HG02763 (cell line): ENCODE results near the gene MYL12B.
A peak's percentile ranks its signal among the peaks of the same experiment; 100 is the strongest.
"Not testable (repeated sequence)": the region's sequence is repeated elsewhere in the genome, so short reads cannot be mapped to it uniquely, and the experiment has no call there.

Source experiments
- ATAC-seq: cut with Tn5 transposase; IDR thresholded peaks from one replicate; pipeline ENCODE4 v1.9.1; 2021; ENCODE audit warnings: mild to moderate bottlenecking, moderate library complexity; ENCODE audit not compliant: unreplicated experiment

The MYL12B gene

DNA sequence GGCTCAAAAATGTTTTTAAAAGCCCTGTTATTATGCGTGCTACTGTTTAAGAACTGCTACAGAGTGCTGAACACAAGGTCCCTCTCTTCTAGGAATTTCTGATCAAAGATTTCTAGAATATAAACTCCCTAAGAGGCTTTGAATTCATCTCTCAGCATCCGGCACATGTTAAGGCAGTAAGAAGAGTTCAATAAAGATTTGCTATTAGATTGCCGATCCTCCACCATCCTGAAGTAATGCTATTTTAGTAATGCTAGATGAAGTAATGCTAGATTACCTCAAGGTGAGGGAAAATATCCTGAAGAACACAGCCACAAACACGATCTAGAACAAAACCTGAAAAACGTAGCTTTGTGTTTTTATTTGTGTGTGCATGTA, 949 bp upstream of the MYL12B start:
- ATAC-seq: no peak

DNA sequence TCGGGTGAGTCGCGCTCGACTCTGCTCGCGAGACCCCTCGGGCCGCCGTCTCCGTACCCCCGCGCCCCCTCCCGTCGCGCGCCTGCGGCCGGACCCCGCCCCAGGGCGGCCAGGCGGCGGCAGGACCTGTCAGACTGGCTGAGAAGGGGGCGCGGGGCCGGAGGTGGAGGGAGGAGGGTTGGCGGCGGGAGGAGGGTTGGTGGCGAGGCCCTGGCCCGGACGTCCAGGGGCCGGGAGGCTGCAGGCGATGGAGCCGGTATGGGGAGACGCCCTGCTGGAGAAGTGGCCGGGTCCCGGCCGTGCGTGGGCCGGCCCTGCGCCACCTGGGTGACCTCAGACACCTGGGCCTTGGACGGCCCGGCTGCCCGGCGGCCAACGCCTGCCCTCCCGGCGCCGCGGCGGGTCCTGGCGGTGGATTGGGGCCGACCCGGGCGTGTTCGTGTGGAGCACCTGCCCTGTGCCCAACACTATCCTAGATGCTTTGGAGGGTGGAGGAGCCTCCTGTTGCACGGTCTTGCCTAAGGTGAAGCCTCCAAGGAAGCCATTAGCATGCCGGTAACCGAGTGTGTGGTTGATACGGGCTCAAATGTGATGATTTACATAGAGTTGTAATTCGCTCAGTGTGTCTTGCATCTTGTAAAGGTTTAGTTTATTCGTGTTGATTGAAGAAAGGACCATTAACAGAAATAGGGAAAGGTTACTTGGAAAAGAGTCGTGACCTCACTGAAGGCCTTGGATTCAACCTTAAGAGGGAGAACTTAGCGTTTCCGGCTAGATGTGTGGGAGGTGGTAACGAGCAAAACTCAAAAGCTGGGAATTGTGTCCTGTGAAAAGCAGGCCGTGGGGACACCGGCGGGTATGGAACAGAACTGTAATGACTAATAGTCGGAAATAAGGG, 550 bp downstream of the MYL12B start:
- peak; percentile 31 for ATAC-seq

DNA sequence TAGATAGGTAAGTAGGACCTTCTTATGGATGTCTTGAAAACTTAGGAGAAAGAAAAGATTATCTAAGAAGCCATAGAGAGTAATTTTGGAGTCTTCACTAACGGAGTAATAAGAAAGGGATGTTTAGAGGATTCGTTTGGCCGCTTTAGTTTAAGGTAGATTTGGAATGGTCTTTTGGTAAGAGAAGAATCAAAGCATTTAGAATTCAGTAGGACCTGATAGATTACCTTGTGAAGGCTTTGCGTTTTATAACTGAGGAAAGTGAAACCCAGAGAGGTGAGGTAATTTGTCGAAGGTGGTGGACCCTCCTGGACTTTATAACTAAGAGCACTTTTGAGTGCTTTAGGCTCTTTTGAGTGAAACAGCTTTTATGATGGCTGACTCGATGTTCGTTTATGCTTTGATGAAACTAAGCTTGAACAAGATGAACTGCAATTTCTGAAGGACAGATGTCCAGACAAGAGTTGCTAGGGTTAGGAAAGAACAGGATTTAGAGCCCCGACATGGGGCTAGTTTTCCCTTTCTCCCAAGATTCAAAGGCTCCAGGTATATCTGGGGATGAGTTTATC, 1.3 kb downstream of the MYL12B start:
- no peak for ATAC-seq

DNA sequence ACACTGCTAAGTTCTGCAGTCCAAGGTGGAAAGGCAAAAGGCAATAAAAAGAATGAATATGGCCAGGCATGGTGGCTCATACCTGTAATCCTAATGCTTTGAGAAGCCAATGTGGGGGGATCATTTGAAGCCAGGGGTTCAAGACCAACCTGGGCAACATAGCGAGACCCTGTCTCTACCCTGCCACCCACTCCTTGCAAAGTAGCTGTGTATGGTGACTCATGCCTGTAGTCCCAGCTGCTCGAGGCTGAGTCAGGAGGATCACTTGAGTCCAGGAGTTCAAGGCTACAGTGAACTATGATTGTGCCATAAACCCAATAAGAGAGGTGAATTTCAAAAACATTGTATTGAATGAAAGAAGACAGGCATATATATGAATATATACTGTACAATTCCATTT, 2.4 kb downstream of the MYL12B start:
- no peak for ATAC-seq

DNA sequence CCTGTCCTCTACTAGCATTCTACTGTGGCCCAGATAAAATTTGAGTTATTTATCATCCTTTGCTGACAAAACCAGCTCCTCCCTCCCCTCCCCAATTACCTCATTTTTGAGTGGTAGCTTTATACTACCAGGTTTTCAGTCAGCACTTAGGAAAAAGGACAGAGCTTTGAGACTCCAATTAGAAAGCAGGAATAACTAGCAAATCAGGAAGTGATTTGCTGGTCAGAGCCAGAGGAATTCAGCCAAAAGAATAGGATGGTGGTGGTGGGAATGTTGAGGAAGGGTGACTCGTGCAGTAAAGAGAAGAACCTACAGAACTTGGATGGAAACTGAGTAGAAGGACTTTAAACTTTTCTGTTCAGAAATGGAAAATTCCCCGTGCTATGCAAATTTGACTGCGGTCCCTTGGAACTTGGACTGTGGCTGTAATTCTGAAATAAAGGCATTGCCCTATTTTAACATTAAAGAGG, 3.7 kb downstream of the MYL12B start:
- no peak for ATAC-seq

DNA sequence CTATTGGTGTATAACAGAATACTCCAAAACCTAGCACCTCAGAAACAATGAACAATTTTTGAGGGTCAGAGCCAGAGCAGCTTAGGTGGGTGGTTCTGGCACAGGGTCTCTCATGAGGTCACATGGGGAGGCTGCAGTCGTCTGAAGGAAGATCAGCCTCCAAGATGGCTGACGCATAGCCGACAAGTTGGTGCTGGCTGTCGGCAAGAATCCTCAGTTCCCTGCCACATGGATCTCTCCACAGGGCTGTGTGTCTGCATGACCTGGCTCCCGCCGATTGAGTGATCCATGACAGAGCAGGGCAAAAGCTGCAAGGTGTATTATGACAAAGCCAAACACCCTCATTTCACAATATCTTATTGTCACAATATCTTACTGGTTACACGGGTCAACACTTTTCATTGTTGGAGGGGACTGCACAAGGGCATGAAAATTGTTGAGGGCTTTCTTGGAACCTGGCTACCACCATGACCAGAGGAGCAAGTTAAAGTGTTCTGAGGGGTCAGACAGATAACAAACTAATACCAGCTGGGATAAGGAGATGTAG, 4.2 kb downstream of the MYL12B start:
- ATAC-seq: no peak

DNA sequence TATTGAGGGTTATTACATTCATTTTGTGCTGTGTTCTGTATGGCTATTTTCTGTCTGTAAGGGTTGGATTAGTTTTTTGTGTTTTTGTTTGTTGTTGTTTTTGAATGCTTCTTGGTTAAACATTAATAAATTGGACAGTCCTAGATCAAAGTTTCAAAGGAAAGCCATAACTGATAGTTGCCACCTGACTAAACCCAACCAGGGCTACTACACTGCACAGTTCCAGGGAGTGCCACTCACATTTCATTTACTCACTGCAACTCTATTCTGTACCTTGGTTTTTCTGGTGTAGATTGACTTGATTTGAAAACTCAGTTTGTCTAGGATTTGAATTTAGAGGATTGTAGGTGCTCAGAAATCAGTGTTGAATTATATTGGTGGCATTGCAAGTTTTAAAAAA, 6.4 kb downstream of the MYL12B start:
- no peak for ATAC-seq

DNA sequence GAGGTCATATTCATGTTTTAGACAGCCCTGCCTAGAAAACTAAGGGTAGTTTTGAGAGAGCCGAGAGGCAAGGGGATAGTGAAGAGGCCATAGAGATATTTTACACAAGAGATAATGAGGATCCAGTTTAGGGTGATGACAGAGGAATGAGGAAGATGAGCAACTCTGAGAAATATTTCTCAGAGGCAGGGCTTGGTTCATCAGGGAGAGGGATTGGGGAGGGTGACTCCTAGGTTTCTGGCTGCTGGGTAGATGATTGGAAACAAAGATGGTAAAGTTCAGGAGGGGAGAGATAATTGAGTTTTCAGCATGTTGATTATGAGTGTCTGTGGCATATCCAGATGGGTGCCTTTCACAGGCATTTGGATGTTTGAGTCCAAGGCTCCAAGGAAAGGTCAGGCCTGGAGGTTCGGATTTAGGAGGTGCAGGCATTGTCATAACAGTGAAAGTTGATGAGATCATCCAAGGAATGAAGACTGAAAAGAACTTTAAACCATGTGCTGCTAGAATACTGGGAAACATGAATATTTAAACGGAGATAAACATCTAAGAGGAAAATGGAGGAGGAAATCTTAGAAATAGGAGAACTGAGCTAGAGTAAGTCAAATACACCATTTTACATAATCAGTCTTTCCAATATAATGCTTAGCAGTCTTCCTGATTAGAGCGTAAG, 7.4 kb downstream of the MYL12B start:
- ATAC-seq: no peak

DNA sequence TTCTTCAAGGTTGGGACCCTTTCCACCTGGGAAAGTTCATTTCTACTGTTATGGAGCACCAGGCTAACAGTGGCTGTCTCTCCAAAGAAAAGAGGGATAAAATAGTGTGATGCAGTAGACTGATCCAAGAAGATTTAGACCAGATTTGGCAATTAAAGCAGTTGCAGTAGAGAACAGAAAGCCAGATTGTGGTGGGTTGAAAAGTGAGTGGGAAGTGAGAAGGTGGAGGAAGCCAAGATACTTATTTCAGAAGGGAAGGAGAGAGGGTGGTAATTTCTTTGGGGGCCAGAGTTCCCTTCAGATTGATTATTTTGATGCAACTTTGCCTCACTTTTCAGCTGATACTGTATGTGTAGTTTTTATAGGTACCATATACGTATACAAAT, 8.0 kb downstream of the MYL12B start:
- ATAC-seq: no peak

DNA sequence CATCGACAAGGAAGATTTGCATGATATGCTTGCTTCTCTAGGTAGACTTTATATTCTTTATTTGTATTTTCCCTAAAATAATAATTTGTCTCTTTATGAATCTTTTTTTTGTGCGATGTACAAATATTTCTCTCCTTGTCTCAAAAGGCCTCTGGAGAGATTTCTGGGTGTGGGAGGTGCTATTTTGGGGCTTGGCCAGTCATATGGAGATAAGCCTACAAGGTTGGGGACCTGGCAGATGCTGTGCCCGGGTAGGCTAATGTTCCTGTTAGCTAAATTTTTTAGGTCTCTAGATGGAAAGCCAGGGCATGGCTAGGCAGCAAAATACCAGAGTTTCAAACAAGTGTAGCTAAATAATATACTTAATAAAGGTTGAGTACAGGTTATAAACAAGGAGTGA, 11.1 kb downstream of the MYL12B start:
- ATAC-seq: no peak

DNA sequence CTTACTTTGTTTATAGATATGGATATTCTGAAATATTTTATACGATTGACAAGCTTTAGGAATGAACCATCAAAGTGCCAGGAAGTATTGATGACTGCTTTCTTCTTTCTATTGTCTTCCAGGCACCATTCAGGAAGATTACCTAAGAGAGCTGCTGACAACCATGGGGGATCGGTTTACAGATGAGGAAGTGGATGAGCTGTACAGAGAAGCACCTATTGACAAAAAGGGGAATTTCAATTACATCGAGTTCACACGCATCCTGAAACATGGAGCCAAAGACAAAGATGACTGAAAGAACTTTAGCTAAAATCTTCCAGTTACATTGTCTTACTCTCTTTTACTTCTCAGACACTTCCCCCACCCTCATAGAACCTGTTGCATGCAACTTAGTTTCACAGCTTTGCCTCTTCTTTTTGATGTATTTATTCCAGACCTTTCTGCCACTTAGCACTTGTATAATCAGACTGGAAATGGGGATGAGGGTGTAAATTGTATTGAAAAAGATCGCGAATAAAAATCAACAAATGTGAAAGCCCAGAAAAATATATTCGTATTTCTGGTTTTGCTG, 15.8 kb downstream of the MYL12B start:
- ATAC-seq: not testable (repeated sequence)

DNA sequence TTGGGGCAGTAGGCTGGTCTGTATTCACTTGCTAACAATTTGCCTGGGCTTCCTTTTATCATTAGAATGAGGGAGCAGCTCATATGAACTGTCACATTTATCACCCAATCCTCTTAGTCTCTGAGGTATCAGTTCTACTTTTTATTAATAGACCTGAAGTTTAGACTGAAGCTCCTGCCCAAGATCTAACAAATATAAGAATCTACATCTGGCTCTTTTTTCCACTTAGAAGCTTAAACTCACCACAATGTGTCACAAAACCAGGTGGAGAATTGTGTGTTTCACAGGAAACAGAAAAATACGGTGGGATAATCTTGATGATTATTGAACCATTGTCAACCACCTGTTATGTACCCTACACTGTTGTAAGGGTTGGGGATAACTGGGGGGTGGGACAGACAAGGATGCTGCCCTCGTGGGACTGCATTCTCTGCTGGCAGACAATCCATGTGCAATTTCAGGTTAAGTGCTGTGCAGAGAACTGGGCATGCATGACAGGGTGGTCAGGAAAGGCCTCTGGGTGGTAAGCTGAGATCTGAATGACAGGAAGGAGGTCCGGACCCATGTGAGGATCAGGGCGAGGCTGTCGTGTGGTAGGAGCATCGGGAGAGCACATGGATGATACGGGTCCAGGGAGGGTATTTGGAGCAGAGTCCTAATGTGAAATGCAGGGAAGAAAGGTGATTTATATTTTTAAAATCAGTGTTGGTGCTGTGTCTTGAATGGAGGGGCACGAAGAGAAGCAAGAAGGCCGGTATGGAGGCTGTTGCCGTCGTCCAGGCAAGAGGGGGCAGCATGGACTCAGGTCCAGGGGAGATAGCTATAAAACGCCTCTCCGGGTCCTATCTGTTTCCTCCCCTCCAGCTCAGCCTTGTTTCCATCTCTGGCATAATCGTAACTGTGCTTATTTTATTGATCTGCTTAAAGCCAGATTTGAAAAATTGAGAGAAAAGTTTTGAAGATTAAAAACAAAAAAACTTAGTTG, 17.6 kb downstream of the MYL12B start:
- peak; percentile 87 for ATAC-seq

DNA sequence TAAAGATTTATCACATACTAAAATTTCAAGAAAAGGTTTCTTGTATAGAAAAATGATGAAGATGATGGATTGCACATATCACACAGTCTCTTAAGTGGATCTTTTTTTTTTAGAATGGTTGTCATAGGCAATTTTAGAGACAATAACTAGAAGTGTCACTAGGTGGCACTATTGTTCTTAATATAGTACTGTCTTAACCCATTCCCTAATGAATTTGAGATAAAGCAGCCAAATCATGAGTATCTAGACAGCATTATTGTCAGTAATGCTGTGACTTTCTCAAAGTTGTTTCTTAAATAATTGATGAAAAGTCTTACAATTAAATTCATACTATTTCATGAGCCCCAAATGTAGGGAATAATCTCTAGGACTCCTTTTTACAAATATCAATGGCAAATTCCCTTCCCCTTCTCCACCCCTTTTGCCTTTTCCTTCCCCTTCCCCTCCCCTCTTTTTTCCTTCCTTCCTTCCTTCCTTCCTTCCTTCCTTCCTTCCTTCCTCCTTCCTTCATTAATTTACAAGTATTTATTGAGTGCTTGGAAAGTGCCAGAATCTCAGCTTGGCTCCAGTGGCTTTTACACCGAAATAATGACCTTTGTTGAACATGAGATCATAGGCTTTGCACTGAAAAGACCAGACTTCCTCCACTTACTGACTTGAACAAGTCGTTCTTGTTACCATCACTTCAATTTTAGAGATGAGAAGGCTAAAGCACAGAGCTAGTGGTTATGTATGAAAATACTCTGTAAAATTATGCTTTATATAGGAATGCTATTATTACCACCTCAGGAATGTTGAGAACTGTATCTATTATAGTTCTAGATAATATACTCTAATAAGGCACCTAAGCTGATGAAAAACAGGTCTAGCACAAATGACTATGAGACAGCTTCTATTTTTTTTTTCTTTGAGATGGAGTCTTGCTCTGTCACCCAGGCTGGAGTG, 19.8 kb downstream of the MYL12B start:
- ATAC-seq: no peak

DNA sequence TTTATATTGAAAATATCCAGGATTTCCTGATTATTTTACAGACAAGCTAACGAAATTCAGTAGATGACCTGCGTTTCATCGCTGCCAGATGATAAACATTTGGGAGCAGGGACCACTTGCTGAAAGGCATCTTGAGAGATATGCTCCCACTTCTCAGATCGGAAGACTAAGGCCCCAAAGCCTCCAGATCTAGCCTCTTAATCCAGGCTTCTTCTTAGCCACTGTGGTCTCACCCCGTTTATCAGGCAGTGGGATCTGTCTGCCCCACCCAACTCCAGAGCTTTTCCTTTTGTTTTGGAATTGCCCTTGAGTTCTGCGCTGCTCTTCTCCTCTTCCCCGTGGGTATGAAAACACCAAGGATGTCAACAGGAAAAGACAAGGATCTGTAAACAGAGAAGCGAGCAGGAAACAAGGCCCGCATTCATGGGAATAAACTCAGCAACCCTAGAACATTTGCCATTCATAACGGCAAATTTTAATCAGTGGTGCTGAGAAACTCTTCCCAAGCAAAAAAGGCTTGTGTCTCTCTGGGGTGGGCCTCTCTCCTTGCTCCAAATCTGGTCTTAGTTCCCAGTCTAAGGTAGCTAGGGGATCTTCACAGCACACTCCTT, 21.4 kb downstream of the MYL12B start:
- ATAC-seq: no peak

DNA sequence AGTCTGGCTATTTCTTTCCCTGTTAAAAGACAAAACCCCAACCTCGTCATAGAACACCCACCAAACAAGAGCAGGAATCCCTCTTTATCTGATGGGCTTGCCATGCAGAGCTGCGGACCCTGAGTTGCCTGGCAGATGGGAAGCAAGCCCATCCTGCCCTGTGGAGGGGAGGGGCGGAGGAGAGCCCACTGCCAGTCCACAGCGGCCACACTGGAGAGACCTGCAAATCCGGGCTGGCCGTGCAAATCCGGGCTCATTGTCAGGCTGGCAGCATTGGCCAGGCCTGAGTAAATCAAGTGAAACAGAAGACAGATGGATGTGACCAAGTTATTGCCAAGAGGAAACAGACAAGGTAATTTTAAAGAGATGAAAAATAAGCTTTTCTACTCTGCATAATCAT, 22.0 kb downstream of the MYL12B start:
- ATAC-seq: no peak

DNA sequence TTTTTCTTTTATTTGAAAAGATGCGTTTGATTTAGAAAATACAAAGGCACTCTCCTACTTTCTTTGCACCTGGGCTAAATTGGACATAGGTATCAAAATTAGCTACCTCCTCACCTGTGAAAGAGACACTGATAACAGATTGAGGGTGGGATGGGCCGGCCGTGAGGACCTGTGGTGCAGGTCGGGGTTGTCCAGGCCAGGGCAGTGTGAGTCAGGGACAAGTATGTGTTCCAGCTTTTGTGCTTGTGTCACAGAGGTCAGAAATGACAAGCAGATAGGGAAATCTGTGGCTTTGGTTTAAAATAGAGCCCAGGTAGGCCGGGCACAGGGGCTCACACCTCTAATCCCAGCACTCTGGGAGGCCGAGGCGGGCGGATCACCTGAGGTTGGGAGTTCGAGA, 22.6 kb downstream of the MYL12B start:
- no peak for ATAC-seq

DNA sequence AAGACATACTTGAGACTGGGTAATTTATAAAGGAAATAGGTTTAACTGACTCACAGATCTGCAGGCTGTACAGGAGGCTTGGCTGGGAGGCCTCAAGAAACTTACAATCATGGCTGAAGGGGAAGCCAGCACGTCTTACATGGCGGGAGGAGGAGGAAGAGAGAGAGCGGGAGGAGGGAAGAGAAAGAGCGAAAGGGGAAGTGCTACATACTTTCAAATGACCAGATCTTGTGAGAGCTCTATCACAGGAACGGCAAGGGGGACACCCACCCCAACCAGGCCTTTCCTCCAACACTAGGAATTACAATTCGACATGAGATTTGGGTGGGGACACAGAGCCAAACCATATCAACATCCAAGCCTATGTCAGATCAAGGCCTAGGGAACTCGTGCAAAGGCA, 24.2 kb downstream of the MYL12B start:
- no peak for ATAC-seq

DNA sequence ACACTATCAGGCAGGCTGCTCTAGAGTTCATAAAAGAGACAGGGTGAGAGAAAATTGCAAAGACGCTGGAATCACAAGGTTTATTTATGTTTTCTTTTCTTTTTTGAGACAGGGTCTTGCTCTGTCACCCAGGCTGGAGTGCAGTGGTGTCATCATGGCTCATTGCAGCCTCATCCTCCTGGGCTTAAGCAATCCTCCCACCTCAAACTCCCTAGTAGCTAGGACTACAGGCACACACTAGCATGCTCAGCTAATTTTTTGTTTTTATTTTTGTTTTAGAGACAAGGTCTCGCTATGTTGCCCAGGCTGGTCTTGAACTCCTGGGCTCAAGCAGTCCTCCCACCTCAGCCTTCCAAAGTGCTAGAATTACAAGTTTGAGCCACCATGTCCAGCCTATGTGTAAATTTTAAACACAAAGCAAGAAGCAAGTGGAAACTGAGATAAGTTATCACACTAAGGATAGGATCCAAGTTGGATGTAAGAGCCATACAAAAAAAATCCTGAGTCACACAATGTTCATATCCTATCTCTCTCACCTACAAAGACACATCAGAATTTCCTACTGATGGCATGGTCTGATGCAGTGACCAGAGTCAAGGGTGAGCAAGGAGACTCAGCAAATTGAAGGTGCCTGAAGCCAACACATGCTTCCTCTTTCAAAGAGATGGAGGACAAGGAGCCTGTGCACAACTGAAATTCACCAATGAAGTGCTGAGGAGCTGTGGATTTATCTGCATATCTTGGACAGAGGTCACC, 31.4 kb downstream of the MYL12B start:
- no peak for ATAC-seq
